Chondrocyte (in vitro differentiated cells): ENCODE measurements around the gene MAML3. TPM values are rescaled to one million over a fixed set of nuclear protein-coding genes. Genes with fewer than 3 reads are reported as not detected.
"Not testable (repeated sequence)": the region's sequence is repeated elsewhere in the genome, so short reads cannot be mapped to it uniquely, and the experiment has no call there.

Experiments used
- DNase-seq: peaks from one replicate; pipeline ENCODE4 v3.0.0; 2021; ENCODE audit warnings: mixed read lengths, low spot score
- H3K27ac Mint-ChIP-seq: one replicate; pipeline ENCODE4 v1.8.0; 2021; ENCODE audit warnings: mild to moderate bottlenecking, moderate library complexity, mixed read lengths; ENCODE audit not compliant: unreplicated experiment
- H3K27me3 Mint-ChIP-seq: 2 replicates; pipeline ENCODE4 v1.8.0; 2021; ENCODE audit warnings: low read depth, mixed read lengths
- H3K36me3 Mint-ChIP-seq: 2 replicates; pipeline ENCODE4 v1.8.0; 2021; ENCODE audit warnings: low read depth, mixed read lengths
- H3K4me1 Mint-ChIP-seq: 2 replicates; pipeline ENCODE4 v1.8.0; 2021; ENCODE audit warnings: low read depth, mild to moderate bottlenecking, mixed read lengths
- H3K4me3 Mint-ChIP-seq: one replicate; pipeline ENCODE4 v1.8.0; 2021; ENCODE audit warnings: mild to moderate bottlenecking, moderate library complexity, mixed read lengths; ENCODE audit not compliant: unreplicated experiment
- H3K9me3 Mint-ChIP-seq: 2 replicates; pipeline ENCODE4 v1.8.0; 2021; ENCODE audit warnings: low read depth, mixed read lengths
- total RNA-seq: library from RNA; stranded (reverse); gene quantifications from 3 replicates; pipeline ENCODE4 v1.2.1, GENCODE V29; 2021
- TF ChIP-seq, protein P1 (sequence below): fragments of 200-600 bp; sonication (generic); IDR thresholded peaks from 2 replicates; pipeline ENCODE4 v1.5.0; 2021; ENCODE audit warnings: antibody characterized with exemption, mild to moderate bottlenecking, moderate library complexity

The MAML3 gene
- total RNA-seq, 1 donor from 2014 or later = 1.6 TPM

DNA sequence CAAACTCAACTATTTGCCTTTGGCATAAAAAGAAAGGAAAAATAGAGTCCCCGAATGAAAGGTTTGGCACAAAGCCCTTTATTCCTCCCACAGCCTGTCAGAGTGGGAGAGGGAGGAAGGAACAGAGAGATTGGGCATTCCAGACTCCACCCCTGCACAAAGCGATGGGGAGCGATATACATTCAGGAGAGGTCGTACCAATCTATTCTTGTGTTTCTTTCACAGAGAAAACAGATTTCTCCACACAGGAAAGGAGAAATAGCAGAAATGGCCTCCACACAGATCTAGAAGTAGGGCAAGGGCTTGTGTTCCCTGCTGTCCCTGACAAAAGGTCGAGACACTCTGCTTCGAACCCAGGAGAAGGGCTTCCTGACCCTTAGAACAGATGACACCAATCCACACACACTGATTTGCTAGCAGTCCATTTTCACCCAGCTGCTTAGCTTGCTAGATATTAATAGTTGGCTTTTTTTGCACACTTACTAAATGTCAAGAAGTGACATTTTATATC is 197.4 kb downstream of the MAML3 start:
- no peak for DNase-seq
- TF ChIP-seq, protein P1, sequence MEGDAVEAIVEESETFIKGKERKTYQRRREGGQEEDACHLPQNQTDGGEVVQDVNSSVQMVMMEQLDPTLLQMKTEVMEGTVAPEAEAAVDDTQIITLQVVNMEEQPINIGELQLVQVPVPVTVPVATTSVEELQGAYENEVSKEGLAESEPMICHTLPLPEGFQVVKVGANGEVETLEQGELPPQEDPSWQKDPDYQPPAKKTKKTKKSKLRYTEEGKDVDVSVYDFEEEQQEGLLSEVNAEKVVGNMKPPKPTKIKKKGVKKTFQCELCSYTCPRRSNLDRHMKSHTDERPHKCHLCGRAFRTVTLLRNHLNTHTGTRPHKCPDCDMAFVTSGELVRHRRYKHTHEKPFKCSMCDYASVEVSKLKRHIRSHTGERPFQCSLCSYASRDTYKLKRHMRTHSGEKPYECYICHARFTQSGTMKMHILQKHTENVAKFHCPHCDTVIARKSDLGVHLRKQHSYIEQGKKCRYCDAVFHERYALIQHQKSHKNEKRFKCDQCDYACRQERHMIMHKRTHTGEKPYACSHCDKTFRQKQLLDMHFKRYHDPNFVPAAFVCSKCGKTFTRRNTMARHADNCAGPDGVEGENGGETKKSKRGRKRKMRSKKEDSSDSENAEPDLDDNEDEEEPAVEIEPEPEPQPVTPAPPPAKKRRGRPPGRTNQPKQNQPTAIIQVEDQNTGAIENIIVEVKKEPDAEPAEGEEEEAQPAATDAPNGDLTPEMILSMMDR = no peak
- Mint-ChIP-seq H3K27ac (no peak overlapping the region), H3K4me3 (no peak overlapping the region), H3K36me3 (no peaks in the 10 kb centered on the region), H3K4me1 (peaks cover 10% of the 10 kb centered on the region), H3K9me3 (no peaks in the 10 kb centered on the region), H3K27me3 (peaks cover 15% of the 10 kb centered on the region)

DNA sequence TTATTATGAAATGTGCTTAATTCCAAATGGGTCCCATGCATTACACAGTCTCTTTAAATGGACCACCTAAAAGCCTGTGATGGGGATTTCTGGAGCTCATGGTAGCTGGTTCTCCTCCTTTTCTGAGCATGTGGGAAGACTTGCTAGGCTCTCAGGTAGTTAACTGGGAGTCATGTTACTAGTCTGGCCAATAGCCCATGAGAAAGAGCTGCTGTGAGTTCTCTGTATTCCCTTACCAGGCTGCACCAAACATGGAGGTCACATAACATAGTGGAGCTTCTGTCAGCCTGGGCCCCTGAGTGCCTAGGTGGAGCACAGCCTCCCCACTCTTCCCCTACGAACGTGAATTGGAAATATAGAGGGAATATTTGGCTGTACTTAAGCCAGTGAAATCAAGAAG is 198.4 kb downstream of the MAML3 start:
- Mint-ChIP-seq H3K27me3 (peaks cover 11% of the 10 kb centered on the region), H3K4me1 (peaks cover 18% of the 10 kb centered on the region), H3K4me3 (no peak overlapping the region), H3K36me3 (no peaks in the 10 kb centered on the region), H3K9me3 (no peaks in the 10 kb centered on the region), H3K27ac (no peak overlapping the region)
- no peak for DNase-seq
- TF ChIP-seq, protein P1 = no peak

DNA sequence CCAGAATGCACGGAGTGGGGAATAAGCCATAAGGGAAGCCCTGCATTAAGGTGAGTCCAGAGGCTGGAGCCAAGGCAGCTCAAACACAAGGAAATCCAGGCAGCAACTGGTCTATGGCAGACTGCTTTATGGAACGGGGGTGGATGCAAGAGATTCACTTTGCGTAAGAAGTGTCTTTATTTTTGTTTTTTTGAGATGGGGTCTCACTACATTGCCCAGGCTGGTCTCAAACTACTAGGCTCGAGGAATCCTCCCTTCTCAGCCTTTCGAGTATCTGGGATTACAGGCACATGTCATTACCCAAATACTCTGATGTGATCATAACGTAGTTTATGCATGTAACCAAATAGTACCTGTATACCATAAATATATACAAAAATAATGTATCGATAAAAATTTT is 199.5 kb downstream of the MAML3 start:
- DNase-seq = no peak
- Mint-ChIP-seq H3K4me1 (peaks cover 23% of the 10 kb centered on the region), H3K4me3 (no peak overlapping the region), H3K27me3 (peaks cover 2% of the 10 kb centered on the region), H3K36me3 (no peaks in the 10 kb centered on the region), H3K9me3 (no peaks in the 10 kb centered on the region), H3K27ac (no peak overlapping the region)
- TF ChIP-seq, protein P1 = no peak

DNA sequence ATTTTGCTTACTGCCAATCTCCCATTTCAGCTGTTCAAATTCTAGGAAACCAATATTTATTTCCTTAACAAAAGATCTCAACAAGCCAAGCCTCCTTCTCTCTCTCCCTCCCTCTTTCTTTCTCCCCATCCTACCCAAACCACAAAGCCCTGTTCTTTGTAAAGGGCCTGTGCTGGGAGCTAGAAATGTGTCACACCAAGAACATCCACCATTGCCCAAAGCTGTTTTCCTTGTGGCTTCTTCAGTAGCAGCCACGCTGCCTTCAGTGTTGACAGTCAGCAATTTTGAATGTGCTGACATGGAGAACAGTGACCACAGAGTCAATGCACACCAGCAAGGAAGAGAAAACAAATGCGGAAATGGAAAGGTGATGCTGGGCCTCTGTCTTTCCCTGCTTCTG is 203.0 kb downstream of the MAML3 start:
- Mint-ChIP-seq H3K9me3 (no peaks in the 10 kb centered on the region), H3K4me1 (peaks cover 25% of the 10 kb centered on the region), H3K27ac (peak overlapping the region; percentile 8), H3K27me3 (no peaks in the 10 kb centered on the region), H3K36me3 (no peaks in the 10 kb centered on the region), H3K4me3 (no peak overlapping the region)
- TF ChIP-seq, protein P1 = no peak
- DNase-seq = no peak

DNA sequence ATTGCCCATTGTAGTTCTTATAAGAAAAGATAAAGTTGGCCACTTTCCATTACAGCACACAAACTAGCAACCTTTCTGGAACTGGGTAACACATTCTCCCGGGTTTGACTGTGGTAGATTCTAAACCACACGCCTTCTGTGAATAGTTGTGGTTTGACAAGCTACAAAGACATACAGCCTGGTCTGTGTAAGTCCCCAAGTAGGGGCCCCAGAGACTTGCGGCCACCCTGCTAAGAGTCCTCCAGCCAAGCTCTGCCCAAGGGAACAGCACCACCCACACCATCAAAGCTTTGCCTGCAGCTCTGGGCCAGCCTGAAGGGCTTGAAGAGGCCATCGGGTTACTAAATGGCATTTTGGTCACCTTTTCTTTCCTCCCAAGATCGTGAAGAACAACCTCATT is 203.4 kb downstream of the MAML3 start:
- Mint-ChIP-seq H3K9me3 (no peaks in the 10 kb centered on the region), H3K4me1 (peaks cover 25% of the 10 kb centered on the region), H3K27me3 (no peaks in the 10 kb centered on the region), H3K36me3 (no peaks in the 10 kb centered on the region), H3K4me3 (no peak overlapping the region), H3K27ac (peak overlapping the region; percentile 8)
- TF ChIP-seq, protein P1 = no peak
- no peak for DNase-seq

DNA sequence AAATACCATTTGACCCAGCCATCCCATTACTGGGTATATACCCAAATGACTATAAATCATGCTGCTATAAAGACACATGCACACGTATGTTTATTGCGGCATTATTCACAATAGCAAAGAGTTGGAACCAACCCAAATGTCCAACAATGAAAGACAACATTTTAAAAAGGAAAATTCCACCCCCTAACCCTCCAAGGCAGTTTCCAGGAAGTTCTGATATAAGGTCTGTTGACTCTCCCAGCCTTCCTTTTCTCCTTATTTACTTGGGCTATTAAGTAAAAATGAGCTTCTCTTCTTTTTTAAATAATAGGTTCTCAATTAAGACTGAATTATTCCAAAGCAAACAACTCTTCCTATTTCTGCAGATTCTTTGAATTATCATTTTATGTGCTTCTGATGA is 209.1 kb downstream of the MAML3 start:
- H3K27ac Mint-ChIP-seq, H3K36me3 Mint-ChIP-seq, H3K4me3 Mint-ChIP-seq, DNase-seq, H3K27me3 Mint-ChIP-seq, H3K9me3 Mint-ChIP-seq: not testable (repeated sequence)
- H3K4me1 Mint-ChIP-seq = peaks cover 18% of the 10 kb centered on the region
